ENCODE results near the gene MZF1.
"Not testable (repeated sequence)": the region's sequence is repeated elsewhere in the genome, so short reads cannot be mapped to it uniquely, and the experiment has no call there.

Gene MZF1

GRCh38 chr19:58581227-58582141 lies 8.3 kb upstream of the MZF1 start:
- DNase-seq (peak; percentile 85), ATAC-seq (ENCODE audit: insufficient read depth, low read depth) (peak; percentile 95)
- no peak overlapping the region for H3K4me3 ChIP-seq (ENCODE audit: low read depth in 1 of 2, low read length in 2 of 2)
- H2AFZ ChIP-seq (ENCODE audit: low read depth, low read length): no peak overlapping the region
- H3K4me2 ChIP-seq (ENCODE audit: insufficient read depth, low read length): no peak overlapping the region
- TF ChIP-seq CTCF (IDR thresholded peaks at IDR 0.05; ENCODE audit: borderline replicate concordance, extremely low read depth, low read length, poor library complexity, severe bottlenecking) (peak; percentile 77), EZH2 (IDR thresholded peaks at IDR 0.05; ENCODE audit: borderline replicate concordance, low read depth, low read length, severe bottlenecking) (no peak)
- H3K9ac ChIP-seq (ENCODE audit: low read depth, low read length): no peak overlapping the region
- no peaks in the 10 kb centered on the region for H3K9me3 ChIP-seq (ENCODE audit: insufficient read depth, low read length, severe bottlenecking)
- H3K27me3 ChIP-seq (ENCODE audit: insufficient read depth, low read length, poor library complexity): no peaks in the 10 kb centered on the region
- peaks cover 35% of the 10 kb centered on the region for H3K36me3 ChIP-seq (ENCODE audit: insufficient read depth, low read length)
- 0 out of 2 replicates have a peak, but pooled peaks cover 11% of the 10 kb centered on the region for H4K20me1 ChIP-seq (ENCODE audit: insufficient read depth, low read length)
- H3K27ac ChIP-seq (ENCODE audit: low read length): no peak overlapping the region
- peaks cover 4% of the 10 kb centered on the region; the same call in 1 of the 2 replicates for H3K4me1 ChIP-seq (ENCODE audit: insufficient read depth, low read length)
- peaks cover 13% of the 10 kb centered on the region for H3K79me2 ChIP-seq (ENCODE audit: insufficient read depth, low read length)

DNA sequence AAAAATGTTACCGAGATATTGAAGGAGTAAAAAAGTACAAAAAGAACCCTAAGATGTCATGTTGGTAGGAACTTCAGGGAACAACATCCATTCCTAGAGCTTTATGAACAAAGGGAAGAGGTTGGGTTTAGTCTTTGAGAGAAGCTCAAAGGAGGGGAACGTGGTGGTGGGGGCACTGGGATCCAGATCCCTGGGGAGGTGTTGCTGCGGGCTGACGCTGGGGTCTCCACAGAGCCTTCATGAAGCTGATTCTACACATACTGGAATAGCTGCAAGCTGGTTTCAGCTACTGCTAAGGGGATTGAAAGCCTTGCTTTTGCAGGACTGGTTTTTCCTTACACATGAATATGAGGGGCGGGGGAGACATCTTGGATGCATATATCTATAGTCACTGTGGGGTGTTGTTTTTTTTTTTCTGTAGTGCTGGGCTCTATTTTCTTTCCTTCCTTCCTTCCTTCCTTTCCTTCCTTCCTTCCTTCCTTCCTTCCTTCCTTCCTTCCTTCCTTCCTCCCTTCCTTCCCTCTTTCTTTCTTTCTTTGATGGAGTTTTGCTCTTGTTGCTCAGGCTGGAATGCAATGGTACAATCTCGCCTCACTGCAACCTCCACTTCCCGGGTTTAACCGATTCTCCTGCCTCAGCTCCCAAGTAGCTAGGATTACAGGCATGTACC lies 6.5 kb upstream of the MZF1 start:
- Histone ChIP-seq H3K27me3 (ENCODE audit: insufficient read depth, low read length, poor library complexity) (no peaks in the 10 kb centered on the region), H3K36me3 (ENCODE audit: insufficient read depth, low read length) (peaks cover 27% of the 10 kb centered on the region), H3K9ac (ENCODE audit: low read depth, low read length) (no peak overlapping the region), H3K9me3 (ENCODE audit: insufficient read depth, low read length, severe bottlenecking) (no peaks in the 10 kb centered on the region), H4K20me1 (ENCODE audit: insufficient read depth, low read length) (0 out of 2 replicates have a peak, but pooled peaks cover 11% of the 10 kb centered on the region), H3K4me3 (ENCODE audit: low read depth in 1 of 2, low read length in 2 of 2) (no peak overlapping the region), H2AFZ (ENCODE audit: low read depth, low read length) (no peak overlapping the region), H3K27ac (ENCODE audit: low read length) (no peak overlapping the region), H3K4me2 (ENCODE audit: insufficient read depth, low read length) (no peak overlapping the region), H3K79me2 (ENCODE audit: insufficient read depth, low read length) (peaks cover 21% of the 10 kb centered on the region), H3K4me1 (ENCODE audit: insufficient read depth, low read length) (peaks cover 13% of the 10 kb centered on the region)
- peak; percentile 3 for DNase-seq
- TF ChIP-seq EZH2 (IDR thresholded peaks at IDR 0.05; ENCODE audit: borderline replicate concordance, low read depth, low read length, severe bottlenecking): no peak
- TF ChIP-seq CTCF (IDR thresholded peaks at IDR 0.05; ENCODE audit: borderline replicate concordance, extremely low read depth, low read length, poor library complexity, severe bottlenecking): no peak
- ATAC-seq (ENCODE audit: insufficient read depth, low read depth): no peak

- peak; percentile 4 for DNase-seq
- Histone ChIP-seq H3K9ac (ENCODE audit: low read depth, low read length) (no peak overlapping the region), H3K36me3 (ENCODE audit: insufficient read depth, low read length) (peaks cover 21% of the 10 kb centered on the region), H3K4me3 (ENCODE audit: low read depth in 1 of 2, low read length in 2 of 2) (no peak overlapping the region), H3K4me1 (ENCODE audit: insufficient read depth, low read length) (peaks cover 24% of the 10 kb centered on the region), H4K20me1 (ENCODE audit: insufficient read depth, low read length) (0 out of 2 replicates have a peak, but pooled peaks cover 8% of the 10 kb centered on the region), H2AFZ (ENCODE audit: low read depth, low read length) (no peak overlapping the region), H3K9me3 (ENCODE audit: insufficient read depth, low read length, severe bottlenecking) (no peaks in the 10 kb centered on the region), H3K4me2 (ENCODE audit: insufficient read depth, low read length) (peak overlapping the region; percentile 19), H3K27me3 (ENCODE audit: insufficient read depth, low read length, poor library complexity) (no peaks in the 10 kb centered on the region), H3K79me2 (ENCODE audit: insufficient read depth, low read length) (peaks cover 21% of the 10 kb centered on the region), H3K27ac (ENCODE audit: low read length) (no peak overlapping the region)
- TF ChIP-seq CTCF (IDR thresholded peaks at IDR 0.05; ENCODE audit: borderline replicate concordance, extremely low read depth, low read length, poor library complexity, severe bottlenecking) (no peak), EZH2 (IDR thresholded peaks at IDR 0.05; ENCODE audit: borderline replicate concordance, low read depth, low read length, severe bottlenecking) (no peak)
- no peak for ATAC-seq (ENCODE audit: insufficient read depth, low read depth)
Observed at GRCh38 chr19:58578012-58578925, 5.1 kb upstream of the MZF1 start.

DNA sequence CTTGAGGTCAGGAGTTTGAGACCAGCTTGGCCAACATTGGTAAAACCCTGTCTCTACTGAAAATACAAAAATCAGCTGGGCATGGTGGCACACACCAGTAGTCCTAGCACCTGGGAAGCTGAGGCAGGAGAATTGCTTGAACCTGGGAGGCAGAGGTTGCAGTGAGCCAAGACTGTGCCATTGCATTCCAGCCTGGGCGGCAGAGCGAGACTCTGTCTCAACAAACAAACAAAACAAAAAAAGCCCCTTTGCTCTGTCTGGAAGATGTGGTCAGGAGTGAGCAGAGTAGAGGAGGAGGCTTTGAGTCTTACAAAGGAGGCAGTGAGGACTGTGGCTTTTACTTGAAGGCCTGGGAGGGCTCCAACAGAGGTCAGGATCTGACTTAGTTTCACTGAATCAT lies 4.4 kb upstream of the MZF1 start:
- not testable (repeated sequence) for H3K27me3 ChIP-seq (ENCODE audit: insufficient read depth, low read length, poor library complexity); H3K9ac ChIP-seq (ENCODE audit: low read depth, low read length); H3K9me3 ChIP-seq (ENCODE audit: insufficient read depth, low read length, severe bottlenecking); ATAC-seq (ENCODE audit: insufficient read depth, low read depth); H4K20me1 ChIP-seq (ENCODE audit: insufficient read depth, low read length); H3K4me3 ChIP-seq (ENCODE audit: low read depth in 1 of 2, low read length in 2 of 2); H3K27ac ChIP-seq (ENCODE audit: low read length); H2AFZ ChIP-seq (ENCODE audit: low read depth, low read length); H3K4me2 ChIP-seq (ENCODE audit: insufficient read depth, low read length); DNase-seq
- H3K36me3 ChIP-seq (ENCODE audit: insufficient read depth, low read length): peaks cover 14% of the 10 kb centered on the region
- peaks cover 25% of the 10 kb centered on the region for H3K4me1 ChIP-seq (ENCODE audit: insufficient read depth, low read length)
- peaks cover 21% of the 10 kb centered on the region for H3K79me2 ChIP-seq (ENCODE audit: insufficient read depth, low read length)
